ENCODE measurements around the gene NCOR2.

NCOR2 gene

DNA sequence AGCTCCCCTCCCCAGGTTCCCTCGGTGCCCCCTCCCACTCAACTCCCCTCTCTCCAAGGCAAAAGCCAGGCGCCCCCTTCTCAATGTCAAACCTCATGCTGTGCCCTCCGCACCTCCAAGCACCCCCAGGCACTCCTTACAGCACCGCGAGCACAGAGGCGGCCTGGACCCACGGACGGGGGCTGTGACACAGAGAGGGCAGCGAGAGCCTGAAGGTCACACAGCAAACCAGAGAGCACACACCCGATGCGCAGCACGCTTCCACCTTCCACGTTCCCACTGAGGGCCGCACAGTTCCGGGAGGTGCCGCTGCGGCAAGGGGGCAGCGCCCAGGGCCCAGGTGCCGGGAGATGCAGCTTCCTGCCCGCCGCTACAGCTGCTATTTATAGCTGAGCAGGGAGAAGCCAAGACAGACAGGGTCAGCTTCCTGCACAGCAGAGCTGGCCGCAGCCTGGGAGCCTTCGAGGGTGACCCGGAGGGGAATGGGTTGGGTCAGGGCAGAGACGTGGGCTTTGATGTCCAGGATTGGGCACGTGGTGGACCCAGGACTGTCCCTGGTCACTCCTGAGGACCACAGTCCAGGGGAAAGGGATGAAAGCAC is 12.9 kb downstream of the NCOR2 start:
- no peaks in the 10 kb centered on the region for H3K27me3 Mint-ChIP-seq
- H3K4me1 Mint-ChIP-seq (ENCODE audit: low read depth), result peaks cover 100% of the 10 kb centered on the region
- H3K4me3 Mint-ChIP-seq, result peak overlapping the region; percentile 62
- peaks cover 68% of the 10 kb centered on the region for H3K36me3 Mint-ChIP-seq (ENCODE audit: low read depth)
- H3K27ac Mint-ChIP-seq, result peak overlapping the region; percentile 98
- intact Hi-C loops (cut with micrococcal nuclease), result loop anchor here (5.0 kb wide), 1 partner anchor 162 kb away; no protein-coding TSS in a partner anchor
- H3K9me3 Mint-ChIP-seq, result no peaks in the 10 kb centered on the region

DNA sequence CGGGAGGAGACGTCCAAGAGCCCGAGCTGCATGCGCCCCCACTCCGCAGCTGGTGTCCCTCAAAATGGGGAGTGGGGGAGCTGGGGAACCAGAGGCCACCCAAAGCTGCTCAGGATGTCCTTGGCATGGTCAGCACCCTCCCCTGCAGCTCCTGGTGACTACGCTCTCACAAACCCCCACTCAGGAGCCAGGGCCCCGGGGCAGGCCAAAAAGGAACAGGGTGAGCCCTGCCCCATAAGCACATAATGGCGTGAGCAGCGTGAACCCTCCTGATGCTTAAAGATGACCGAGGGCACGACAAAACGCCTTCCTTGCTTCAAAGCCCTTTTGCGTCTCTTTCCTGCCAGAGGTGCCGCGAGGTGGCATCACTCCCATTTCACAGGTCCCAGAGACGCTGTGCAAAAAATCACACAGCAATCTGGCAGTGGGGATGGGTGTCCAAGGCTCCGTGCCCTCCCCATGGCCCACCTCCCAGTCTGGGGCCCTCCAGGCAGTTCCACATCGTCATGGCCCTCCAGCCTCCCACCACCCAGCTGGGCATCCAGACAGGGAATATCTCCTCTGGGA is 13.5 kb downstream of the NCOR2 start:
- Mint-ChIP-seq H3K27me3 (no peaks in the 10 kb centered on the region), H3K36me3 (ENCODE audit: low read depth) (peaks cover 62% of the 10 kb centered on the region), H3K4me1 (ENCODE audit: low read depth) (peaks cover 100% of the 10 kb centered on the region), H3K27ac (peak overlapping the region; percentile 98), H3K9me3 (no peaks in the 10 kb centered on the region), H3K4me3 (peak overlapping the region; percentile 62)
- intact Hi-C loops (cut with micrococcal nuclease), result loop anchor here (5.0 kb wide), 1 partner anchor 162 kb away; no protein-coding TSS in a partner anchor

DNA sequence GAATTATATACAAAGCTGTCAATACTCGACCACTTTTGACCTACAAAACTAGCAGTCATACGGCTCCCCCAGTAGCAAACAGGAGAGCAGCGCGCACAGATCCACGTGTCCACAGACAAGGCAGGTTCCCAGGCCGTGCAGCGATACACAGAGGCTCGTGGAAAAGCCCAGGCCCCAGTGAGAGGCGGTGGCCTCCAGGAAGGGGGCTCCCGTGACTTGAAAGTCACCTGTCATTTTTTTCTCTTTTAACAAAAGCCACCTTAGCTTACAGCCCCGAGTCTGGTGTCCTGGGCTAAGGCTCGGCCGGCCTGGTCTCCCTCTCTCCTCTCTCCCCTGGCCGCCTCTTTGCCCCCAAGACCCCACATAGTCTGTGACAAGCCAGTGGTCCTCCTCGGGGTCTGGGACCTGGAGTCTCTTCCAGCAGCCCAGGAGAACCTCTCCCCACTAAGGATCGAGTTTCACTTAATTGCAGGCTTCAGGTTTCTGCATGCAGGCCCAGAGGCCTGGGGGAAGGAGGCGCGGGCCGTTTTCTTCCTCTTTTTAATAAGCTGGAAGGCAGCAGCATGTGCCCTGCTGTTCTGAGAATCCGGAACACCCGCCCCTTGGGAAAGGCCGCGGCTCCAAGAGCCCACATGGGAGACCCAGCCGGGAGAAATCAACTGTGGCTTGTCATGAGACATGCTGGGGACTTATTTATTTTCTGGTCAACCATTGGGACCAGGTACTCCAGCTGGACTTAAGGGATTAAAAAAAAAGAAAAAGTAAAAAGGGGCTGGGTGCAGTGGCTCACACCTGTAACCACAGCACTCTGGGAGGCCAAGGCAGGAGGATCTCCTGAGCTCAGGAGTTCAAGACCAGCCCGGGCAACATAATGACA is 15.9 kb downstream of the NCOR2 start:
- H3K27ac Mint-ChIP-seq, result peak overlapping the region; percentile 98
- no peaks in the 10 kb centered on the region for H3K27me3 Mint-ChIP-seq
- peak overlapping the region; percentile 78 for H3K4me3 Mint-ChIP-seq
- intact Hi-C loops (cut with micrococcal nuclease), result loop anchor here (5.0 kb wide), 1 partner anchor 159 kb away; no protein-coding TSS in a partner anchor
- peaks cover 100% of the 10 kb centered on the region for H3K4me1 Mint-ChIP-seq (ENCODE audit: low read depth)
- H3K36me3 Mint-ChIP-seq (ENCODE audit: low read depth), result peaks cover 48% of the 10 kb centered on the region
- no peaks in the 10 kb centered on the region for H3K9me3 Mint-ChIP-seq

DNA sequence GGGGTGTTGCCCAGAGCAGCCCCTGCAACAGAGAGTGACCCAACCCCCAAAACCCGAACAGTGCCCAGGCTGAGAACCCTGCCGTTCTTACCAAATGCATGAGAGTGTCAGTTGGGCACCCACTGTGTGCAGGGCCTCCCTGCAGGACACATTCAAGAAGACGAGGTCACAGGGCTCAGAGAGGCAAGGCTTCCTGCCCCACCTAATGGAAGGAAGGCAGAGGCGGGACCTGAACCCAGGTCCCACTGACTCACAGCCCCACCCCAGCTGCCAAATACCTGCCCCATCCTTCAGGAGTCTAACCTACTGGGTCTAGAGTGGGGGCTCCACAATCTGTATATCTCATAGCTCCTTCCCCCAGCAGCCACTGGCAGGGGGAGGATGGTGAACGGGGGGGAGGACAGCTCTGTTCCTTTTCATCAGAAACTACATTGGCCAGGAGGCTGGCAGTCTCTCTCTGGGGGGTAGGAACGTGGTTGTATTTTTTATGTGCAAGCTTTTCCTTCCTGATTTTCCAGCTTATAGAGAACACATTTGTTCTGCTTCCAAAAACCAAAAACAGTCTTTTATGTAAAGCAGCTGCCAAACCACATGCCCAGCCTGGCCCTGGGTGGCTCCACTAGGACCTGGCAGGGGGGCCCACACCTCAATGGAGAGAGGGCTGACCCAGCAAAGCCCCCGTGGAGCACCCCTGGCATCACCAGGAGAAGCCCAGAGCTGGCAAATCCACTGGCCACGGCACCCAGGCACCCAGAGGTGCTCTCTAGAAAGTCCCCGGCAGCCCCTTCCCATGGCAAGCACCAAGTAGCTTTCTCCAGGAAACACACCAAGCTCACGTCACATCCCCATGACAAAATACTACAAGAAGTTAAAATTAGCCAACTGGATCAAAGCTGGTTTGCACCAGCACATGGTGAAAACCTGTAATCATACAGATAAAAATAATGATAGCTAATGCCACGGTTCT is 17.0 kb downstream of the NCOR2 start:
- H3K9me3 Mint-ChIP-seq, result no peaks in the 10 kb centered on the region
- no peaks in the 10 kb centered on the region for H3K27me3 Mint-ChIP-seq
- peak overlapping the region; percentile 78 for H3K4me3 Mint-ChIP-seq
- intact Hi-C loops (cut with micrococcal nuclease), result loop anchor here (5.0 kb wide), 1 partner anchor 158 kb away; no protein-coding TSS in a partner anchor
- H3K36me3 Mint-ChIP-seq (ENCODE audit: low read depth), result peaks cover 47% of the 10 kb centered on the region
- H3K4me1 Mint-ChIP-seq (ENCODE audit: low read depth), result peaks cover 100% of the 10 kb centered on the region
- peak overlapping the region; percentile 98 for H3K27ac Mint-ChIP-seq

DNA sequence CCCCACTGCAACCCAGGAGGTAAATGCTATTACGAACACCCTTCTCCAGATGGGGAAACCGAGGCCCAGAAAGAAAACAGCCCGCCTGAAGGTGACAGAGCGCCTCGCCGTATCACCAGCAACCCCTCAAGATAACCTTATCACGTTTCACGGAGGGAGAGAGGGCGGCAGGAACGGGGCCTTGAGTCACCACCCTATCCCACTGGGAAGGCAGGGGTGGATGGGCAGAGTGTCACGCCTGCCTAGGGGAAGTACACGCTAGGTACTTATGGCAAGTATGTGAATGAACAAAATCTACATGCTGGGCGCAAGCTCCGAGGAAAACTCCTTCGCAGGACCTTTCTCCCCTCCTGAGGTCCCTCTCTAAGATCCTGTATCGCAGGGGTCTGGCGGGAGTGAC is 17.8 kb downstream of the NCOR2 start:
- H3K4me1 Mint-ChIP-seq (ENCODE audit: low read depth), result peaks cover 100% of the 10 kb centered on the region
- no peaks in the 10 kb centered on the region for H3K9me3 Mint-ChIP-seq
- H3K4me3 Mint-ChIP-seq, result peak overlapping the region; percentile 78
- peak overlapping the region; percentile 98 for H3K27ac Mint-ChIP-seq
- H3K36me3 Mint-ChIP-seq (ENCODE audit: low read depth), result peaks cover 49% of the 10 kb centered on the region
- no peaks in the 10 kb centered on the region for H3K27me3 Mint-ChIP-seq
- intact Hi-C loops (cut with micrococcal nuclease), result loop anchor here (1.0 to 5.0 kb wide), 5 partner anchors 18 to 157 kb away; partner anchors contain the start of gene NCOR2

DNA sequence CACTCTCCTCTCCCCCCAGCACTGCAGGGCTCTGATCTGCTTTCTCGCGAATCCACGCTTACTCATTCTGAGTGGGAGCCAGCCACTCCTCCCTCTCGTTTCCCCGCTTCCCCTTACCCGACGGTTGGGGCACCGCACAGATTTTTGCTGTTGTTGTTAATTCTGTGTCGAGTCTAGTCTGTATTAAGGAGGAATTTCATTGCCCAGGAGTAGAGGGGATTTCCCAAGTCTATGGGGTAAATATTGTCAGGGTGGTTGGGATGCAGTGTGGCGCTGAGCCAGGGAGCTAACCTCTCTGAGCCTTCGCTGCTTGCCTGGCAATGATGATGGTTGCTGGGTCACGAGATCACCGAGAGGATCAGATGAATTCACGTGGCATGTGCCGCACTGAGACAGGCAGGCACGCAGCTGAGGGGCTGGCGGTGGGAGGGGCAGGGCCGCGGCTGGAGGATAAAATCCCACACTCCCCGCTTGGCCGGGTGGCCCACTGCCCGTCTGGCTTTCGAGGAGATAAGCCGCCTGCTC is 18.5 kb downstream of the NCOR2 start:
- Mint-ChIP-seq H3K4me3 (peak overlapping the region; percentile 78), H3K4me1 (ENCODE audit: low read depth) (peaks cover 100% of the 10 kb centered on the region)
- intact Hi-C loops (cut with micrococcal nuclease), result loop anchor here (1.0 to 5.0 kb wide), 4 partner anchors 18 to 132 kb away; partner anchors contain the start of gene NCOR2

DNA sequence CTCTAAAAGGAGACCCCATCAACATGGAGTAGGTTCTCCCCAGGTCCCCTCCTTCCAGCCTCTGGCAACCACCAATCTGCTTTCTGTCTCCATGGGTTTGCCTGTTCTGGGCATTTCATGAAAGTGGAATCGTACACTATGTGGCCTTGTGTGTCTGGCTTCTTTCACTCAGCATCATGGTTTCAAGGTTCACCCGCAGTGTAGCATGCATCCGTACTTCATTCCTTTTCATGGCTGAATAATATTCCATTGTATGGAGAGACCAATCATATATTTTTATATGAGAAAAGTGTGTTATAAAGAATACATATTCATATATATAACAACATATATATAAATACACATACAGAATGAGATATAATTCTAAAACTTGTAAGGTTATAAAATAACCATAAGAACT is 19.8 kb downstream of the NCOR2 start:
- intact Hi-C loops (cut with micrococcal nuclease), result loop anchor here (5.0 kb wide), 1 partner anchor 40 kb away; no protein-coding TSS in a partner anchor
- Mint-ChIP-seq H3K27me3 (no peaks in the 10 kb centered on the region), H3K4me1 (ENCODE audit: low read depth) (peaks cover 100% of the 10 kb centered on the region), H3K27ac (peak overlapping the region; percentile 98), H3K9me3 (no peaks in the 10 kb centered on the region), H3K36me3 (ENCODE audit: low read depth) (peaks cover 42% of the 10 kb centered on the region), H3K4me3 (peak overlapping the region; percentile 27)

More for the DNA sequence above, 18.5 kb downstream of the NCOR2 start:
- Mint-ChIP-seq H3K9me3 (no peaks in the 10 kb centered on the region), H3K27ac (peak overlapping the region; percentile 98), H3K27me3 (no peaks in the 10 kb centered on the region), H3K36me3 (ENCODE audit: low read depth) (peaks cover 43% of the 10 kb centered on the region)

DNA sequence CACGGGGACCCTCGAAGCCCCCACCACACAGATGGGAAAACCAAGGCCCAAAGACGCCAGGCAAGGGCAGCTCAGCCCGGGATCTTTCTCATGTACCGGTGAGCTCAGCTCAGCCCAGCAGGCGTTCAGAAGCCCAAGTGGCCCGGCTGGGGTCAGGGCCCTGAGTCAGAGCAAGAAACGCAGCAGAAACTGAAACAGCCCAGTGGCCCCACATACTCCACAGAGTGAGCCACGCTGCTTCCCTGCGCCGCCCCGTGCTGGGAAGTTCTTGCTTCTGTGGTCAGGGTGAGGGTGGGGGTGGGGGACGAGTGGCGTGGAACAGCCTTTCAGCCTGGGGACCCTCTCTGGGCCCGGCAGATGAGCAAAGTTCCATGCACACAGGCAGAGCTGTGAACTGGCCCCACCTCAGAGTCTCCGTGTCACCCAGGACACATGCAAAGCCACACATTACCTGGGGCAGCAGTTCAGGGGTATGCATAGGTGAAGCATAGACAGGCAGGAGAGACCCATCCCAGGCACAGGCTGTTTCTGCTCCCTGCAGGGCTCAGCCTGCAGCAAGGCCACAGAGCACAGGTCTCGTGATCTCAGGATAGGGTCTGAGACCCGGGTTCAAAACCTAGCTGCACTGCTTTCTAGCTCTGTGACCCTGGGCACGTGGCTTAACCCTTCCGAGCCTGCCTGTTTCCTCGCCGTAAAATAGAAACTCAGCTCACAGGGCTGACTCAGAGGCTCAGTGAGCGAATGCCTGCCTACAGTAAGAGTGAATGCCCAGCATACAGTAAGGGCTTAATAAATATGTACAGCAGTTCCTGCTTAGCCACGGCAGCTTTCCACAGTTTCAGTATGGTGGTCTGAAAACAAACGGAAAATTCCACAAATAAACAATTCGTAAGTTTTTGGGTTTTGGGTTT is 21.6 kb downstream of the NCOR2 start:
- Mint-ChIP-seq H3K27me3 (no peaks in the 10 kb centered on the region), H3K4me1 (ENCODE audit: low read depth) (peaks cover 90% of the 10 kb centered on the region), H3K36me3 (ENCODE audit: low read depth) (peaks cover 35% of the 10 kb centered on the region)

DNA sequence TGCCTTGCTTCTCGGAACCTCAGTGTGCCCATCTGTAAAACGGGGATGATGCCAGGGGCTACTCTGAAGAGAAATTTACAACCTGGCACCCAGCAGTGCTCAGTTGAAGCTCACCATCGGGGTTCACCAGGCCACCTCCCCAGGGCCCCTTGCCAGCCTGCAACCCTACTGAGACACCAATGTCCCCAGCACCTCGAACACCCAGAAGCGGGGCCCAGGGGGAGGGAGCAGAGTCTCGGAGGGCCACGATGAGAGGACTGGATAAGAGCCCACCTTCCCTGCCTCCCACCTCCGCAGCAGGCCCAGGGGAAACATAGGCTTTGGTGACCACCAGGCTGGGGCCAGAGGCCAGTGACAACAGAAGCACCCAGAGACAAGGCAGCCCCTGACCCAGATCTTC is 22.4 kb downstream of the NCOR2 start:
- Mint-ChIP-seq H3K9me3 (no peaks in the 10 kb centered on the region), H3K4me3 (peak overlapping the region; percentile 66), H3K4me1 (ENCODE audit: low read depth) (peaks cover 87% of the 10 kb centered on the region), H3K27ac (peak overlapping the region; percentile 98), H3K27me3 (no peaks in the 10 kb centered on the region), H3K36me3 (ENCODE audit: low read depth) (peaks cover 35% of the 10 kb centered on the region)
- intact Hi-C loops (cut with micrococcal nuclease), result loop anchor here (5.0 kb wide), 1 partner anchor 38 kb away; no protein-coding TSS in a partner anchor

More for the DNA sequence above, 21.6 kb downstream of the NCOR2 start:
- peak overlapping the region; percentile 66 for H3K4me3 Mint-ChIP-seq
- no peaks in the 10 kb centered on the region for H3K9me3 Mint-ChIP-seq
- peak overlapping the region; percentile 98 for H3K27ac Mint-ChIP-seq
- intact Hi-C loops (cut with micrococcal nuclease), result loop anchor here (5.0 kb wide), 1 partner anchor 38 kb away; no protein-coding TSS in a partner anchor

DNA sequence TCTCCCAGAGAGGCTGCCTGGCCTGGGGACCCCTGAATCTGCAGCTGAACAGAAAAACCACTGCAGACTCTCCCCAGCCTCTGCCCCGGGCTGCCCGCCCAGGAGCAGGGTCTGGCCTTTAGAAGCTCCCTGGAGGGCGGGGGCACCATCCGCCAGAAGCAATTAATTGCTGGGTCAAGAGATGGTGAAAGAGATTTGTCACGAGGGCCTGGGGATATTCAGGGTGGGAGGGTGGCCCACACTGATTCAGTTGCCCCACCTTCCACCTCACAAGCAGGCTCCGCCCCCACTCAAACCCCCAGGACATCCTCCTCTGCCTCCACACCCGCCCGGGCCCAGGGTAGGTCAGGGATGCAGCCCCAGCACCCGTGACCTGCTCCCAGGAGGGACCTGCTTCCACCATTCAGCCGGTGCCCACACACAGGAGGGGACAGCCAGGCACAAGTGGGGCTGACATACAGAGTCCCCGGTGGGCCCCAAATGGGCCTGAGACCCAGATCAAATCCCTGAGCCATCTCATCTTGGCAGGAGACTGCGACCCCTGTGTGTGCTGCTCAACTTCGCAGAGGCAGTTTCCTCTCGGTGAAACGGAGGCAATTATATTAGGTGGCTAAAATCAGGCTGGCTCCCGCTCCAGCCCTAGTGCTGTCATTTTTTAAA is 23.0 kb downstream of the NCOR2 start:
- H3K27me3 Mint-ChIP-seq, result no peaks in the 10 kb centered on the region
- intact Hi-C loops (cut with micrococcal nuclease), result no loop called here

DNA sequence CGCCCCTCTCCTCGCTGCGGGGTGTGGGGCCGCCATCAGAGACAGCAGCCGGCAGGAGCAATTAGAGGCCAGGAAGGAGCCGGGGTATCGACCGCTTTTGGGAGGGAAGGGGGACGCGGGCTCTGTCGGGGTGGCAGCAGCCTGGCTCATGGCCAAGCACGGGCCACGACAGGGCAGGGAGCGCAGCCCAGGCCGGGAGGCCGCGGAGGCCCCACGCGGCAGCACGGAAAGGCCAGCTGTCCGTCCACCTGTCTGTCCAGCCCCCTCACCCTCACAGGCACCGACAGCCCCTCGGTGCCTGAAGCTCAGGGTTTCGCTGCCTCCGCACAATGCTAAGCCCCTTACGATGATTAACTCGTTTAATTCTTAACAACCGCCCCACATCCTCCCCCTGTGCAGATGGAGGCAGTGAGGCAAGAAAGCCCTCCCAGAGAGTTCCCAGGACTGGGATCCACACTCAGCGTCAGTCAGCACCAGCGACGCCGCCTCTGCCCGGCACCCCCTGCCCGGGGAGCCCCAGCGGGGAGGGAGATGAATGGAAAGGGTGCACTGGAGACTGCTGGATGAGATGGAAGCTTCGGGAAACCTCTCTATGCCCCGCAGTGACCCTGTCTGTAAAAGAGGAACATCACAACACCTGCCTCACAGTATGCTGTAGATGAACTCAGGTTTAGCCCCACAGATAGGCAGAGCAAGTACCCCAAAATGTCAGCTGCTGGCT is 23.7 kb downstream of the NCOR2 start:
- Mint-ChIP-seq H3K36me3 (ENCODE audit: low read depth) (peaks cover 44% of the 10 kb centered on the region), H3K4me3 (peak overlapping the region; percentile 9), H3K27me3 (no peaks in the 10 kb centered on the region), H3K9me3 (no peaks in the 10 kb centered on the region), H3K27ac (peak overlapping the region; percentile 98), H3K4me1 (ENCODE audit: low read depth) (peaks cover 87% of the 10 kb centered on the region)
- intact Hi-C loops (cut with micrococcal nuclease), result no loop called here

More for the DNA sequence above, 23.0 kb downstream of the NCOR2 start:
- H3K4me3 Mint-ChIP-seq, result peak overlapping the region; percentile 22
- H3K27ac Mint-ChIP-seq, result peak overlapping the region; percentile 98
- H3K9me3 Mint-ChIP-seq, result no peaks in the 10 kb centered on the region
- peaks cover 40% of the 10 kb centered on the region for H3K36me3 Mint-ChIP-seq (ENCODE audit: low read depth)
- peaks cover 87% of the 10 kb centered on the region for H3K4me1 Mint-ChIP-seq (ENCODE audit: low read depth)
